ENCODE results near the gene ACP5.

DNA sequence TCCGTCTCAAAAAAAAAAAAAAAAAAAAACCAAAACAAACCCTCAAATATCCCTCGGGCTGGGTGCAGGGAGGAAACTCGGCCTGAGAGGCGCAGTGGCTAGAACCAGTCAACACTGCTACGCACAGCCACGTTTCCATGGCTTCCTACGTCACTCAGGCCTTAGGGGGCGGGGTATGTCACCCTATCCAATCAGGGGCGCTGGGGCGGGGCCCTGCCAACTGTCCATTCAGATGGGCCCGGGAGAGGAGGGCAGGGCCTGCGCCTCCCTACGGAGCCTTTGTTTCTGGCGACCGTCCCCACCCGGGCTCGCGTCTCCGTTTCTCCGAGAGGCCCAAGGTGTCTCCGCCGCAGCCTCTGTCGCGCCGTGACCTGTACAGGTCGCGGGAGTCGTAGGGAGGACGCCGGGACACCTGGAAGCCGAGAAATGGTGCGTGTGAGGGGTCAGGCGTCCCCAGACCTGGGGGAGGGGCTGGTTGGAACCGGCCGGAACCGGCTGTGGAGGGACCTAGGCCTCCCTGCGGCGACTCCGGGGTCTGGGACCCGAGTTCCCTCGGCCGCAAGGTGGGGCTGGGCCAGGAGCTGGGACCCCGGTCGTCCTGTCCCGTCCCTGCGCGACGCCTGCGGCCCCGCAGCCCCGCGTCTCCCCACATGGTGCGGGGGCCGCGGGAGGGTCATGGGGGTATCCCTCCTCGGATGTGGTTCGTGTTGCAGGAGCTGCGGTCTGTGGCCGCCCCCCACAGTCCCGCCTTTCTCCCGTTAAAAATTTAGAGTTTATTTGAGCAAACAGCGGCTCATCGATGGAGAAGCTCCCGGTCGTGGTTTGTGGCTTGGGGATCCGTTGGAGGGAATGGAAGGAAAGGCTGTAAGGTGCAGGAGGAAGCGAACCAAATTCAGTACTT is 20.0 kb upstream of the ACP5 start, which contains the start of gene ZNF627:
- no peak for TF ChIP-seq ZNF623 (tag by site-specific recombination; IDR thresholded peaks at IDR 0.05)
- TF ChIP-seq, protein P1, sequence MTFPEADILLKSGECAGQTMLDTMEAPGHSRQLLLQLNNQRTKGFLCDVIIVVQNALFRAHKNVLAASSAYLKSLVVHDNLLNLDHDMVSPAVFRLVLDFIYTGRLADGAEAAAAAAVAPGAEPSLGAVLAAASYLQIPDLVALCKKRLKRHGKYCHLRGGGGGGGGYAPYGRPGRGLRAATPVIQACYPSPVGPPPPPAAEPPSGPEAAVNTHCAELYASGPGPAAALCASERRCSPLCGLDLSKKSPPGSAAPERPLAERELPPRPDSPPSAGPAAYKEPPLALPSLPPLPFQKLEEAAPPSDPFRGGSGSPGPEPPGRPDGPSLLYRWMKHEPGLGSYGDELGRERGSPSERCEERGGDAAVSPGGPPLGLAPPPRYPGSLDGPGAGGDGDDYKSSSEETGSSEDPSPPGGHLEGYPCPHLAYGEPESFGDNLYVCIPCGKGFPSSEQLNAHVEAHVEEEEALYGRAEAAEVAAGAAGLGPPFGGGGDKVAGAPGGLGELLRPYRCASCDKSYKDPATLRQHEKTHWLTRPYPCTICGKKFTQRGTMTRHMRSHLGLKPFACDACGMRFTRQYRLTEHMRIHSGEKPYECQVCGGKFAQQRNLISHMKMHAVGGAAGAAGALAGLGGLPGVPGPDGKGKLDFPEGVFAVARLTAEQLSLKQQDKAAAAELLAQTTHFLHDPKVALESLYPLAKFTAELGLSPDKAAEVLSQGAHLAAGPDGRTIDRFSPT (tag by site-specific recombination; IDR thresholded peaks at IDR 0.05), result peak; percentile 65; the same call in 1 of the 2 replicates
- TF ChIP-seq, protein P2, sequence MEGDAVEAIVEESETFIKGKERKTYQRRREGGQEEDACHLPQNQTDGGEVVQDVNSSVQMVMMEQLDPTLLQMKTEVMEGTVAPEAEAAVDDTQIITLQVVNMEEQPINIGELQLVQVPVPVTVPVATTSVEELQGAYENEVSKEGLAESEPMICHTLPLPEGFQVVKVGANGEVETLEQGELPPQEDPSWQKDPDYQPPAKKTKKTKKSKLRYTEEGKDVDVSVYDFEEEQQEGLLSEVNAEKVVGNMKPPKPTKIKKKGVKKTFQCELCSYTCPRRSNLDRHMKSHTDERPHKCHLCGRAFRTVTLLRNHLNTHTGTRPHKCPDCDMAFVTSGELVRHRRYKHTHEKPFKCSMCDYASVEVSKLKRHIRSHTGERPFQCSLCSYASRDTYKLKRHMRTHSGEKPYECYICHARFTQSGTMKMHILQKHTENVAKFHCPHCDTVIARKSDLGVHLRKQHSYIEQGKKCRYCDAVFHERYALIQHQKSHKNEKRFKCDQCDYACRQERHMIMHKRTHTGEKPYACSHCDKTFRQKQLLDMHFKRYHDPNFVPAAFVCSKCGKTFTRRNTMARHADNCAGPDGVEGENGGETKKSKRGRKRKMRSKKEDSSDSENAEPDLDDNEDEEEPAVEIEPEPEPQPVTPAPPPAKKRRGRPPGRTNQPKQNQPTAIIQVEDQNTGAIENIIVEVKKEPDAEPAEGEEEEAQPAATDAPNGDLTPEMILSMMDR (tag by site-specific recombination; IDR thresholded peaks at IDR 0.05), result peak; percentile 86
- TF ChIP-seq ZNF239 (tag by site-specific recombination; IDR thresholded peaks at IDR 0.05), result no peak
- no peak for TF ChIP-seq ZNF48 (tag by site-specific recombination; IDR thresholded peaks at IDR 0.05)
- peak; percentile 18; the same call in 1 of the 2 replicates for TF ChIP-seq ZBTB17 (tag by site-specific recombination; IDR thresholded peaks at IDR 0.05)
- TF ChIP-seq GLIS2 (tag by site-specific recombination; IDR thresholded peaks at IDR 0.05), result peak; percentile 87
- TF ChIP-seq, protein P3, sequence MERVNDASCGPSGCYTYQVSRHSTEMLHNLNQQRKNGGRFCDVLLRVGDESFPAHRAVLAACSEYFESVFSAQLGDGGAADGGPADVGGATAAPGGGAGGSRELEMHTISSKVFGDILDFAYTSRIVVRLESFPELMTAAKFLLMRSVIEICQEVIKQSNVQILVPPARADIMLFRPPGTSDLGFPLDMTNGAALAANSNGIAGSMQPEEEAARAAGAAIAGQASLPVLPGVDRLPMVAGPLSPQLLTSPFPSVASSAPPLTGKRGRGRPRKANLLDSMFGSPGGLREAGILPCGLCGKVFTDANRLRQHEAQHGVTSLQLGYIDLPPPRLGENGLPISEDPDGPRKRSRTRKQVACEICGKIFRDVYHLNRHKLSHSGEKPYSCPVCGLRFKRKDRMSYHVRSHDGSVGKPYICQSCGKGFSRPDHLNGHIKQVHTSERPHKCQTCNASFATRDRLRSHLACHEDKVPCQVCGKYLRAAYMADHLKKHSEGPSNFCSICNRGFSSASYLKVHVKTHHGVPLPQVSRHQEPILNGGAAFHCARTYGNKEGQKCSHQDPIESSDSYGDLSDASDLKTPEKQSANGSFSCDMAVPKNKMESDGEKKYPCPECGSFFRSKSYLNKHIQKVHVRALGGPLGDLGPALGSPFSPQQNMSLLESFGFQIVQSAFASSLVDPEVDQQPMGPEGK (tag by site-specific recombination; IDR thresholded peaks at IDR 0.05), result peak; percentile 89; the same call in 1 of the 2 replicates
- TF ChIP-seq ZNF248 (tag by site-specific recombination; IDR thresholded peaks at IDR 0.05), result no peak
